CD4-positive, alpha-beta memory T cell (primary cell): ENCODE results near the gene CEPT1. TPM values are rescaled to one million over a fixed set of nuclear protein-coding genes. Genes with fewer than 3 reads are reported as not detected.

Experiments used
- CTCF ChIA-PET: fragments of 350-600 bp; sonication (Branson Sonifier 250); formaldehyde crosslinking; loops from one replicate; lab custom pipeline; 2021; ENCODE audit warnings: inconsistent platforms; ENCODE audit not compliant: partially characterized antibody; lab: Charles Lee
- POLR2A ChIA-PET: fragments of 350-600 bp; sonication (Branson Sonifier 250); formaldehyde crosslinking; loops from one replicate; lab custom pipeline; 2021; ENCODE audit not compliant: partially characterized antibody; lab: Charles Lee
- DNase-seq, 5 donors: peaks; one replicate each; pipeline versions ENCODE4 v3.0.0 to v3.0.0-alpha.2; 2020 to 2022; ENCODE audit warnings: mixed read lengths in 1 of 5
- H3K27ac ChIP-seq: one replicate; pipeline ENCODE4 v1.7.0; 2013; ENCODE audit warnings: low read depth, low read length
- H3K27me3 ChIP-seq: 2 replicates; pipeline ENCODE4 v1.7.0; 2013; ENCODE audit warnings: mild to moderate bottlenecking, low read length, moderate library complexity; ENCODE audit not compliant: insufficient read depth
- H3K36me3 ChIP-seq: 2 replicates; pipeline ENCODE4 v1.7.0; 2013; ENCODE audit warnings: mild to moderate bottlenecking, low read length, moderate library complexity; ENCODE audit not compliant: insufficient read depth
- H3K4me1 ChIP-seq: 2 replicates; pipeline ENCODE4 v1.7.0; 2013; ENCODE audit warnings: mild to moderate bottlenecking, low read length, moderate library complexity; ENCODE audit not compliant: insufficient read depth
- H3K4me3 ChIP-seq, 2 donors: one replicate each; pipeline ENCODE4 v1.7.0; 2013; ENCODE audit warnings: low read length in 2 of 2, mild to moderate bottlenecking in 1 of 2
- H3K9me3 ChIP-seq, 2 donors: one replicate each; pipeline ENCODE4 v1.7.0; 2013; ENCODE audit warnings: low read length in 2 of 2, control low read depth in 1 of 2; ENCODE audit not compliant: control insufficient read depth in 1 of 2
- H3K27ac Mint-ChIP-seq, 7 donors: one replicate each; pipeline ENCODE4 v1.8.0; 2020 to 2021; ENCODE audit warnings: mixed read lengths in 7 of 7, mild to moderate bottlenecking in 6 of 7, inconsistent platforms in 3 of 7, moderate library complexity in 3 of 7
- H3K27me3 Mint-ChIP-seq, 2 donors: one replicate each; pipeline ENCODE4 v1.8.0; 2020 to 2021; ENCODE audit warnings: mixed read lengths in 2 of 2
- H3K36me3 Mint-ChIP-seq, 2 donors: one replicate each; pipeline ENCODE4 v1.8.0; 2020 to 2021; ENCODE audit warnings: mixed read lengths in 2 of 2, inconsistent platforms in 1 of 2, mild to moderate bottlenecking in 1 of 2
- H3K4me1 Mint-ChIP-seq, 4 donors: one replicate each; pipeline ENCODE4 v1.8.0; 2020 to 2021; ENCODE audit warnings: mixed read lengths in 4 of 4, mild to moderate bottlenecking in 1 of 4
- H3K4me3 Mint-ChIP-seq, 8 donors: one replicate each; pipeline ENCODE4 v1.8.0; 2020 to 2021; ENCODE audit warnings: mixed read lengths in 8 of 8, mild to moderate bottlenecking in 7 of 8, moderate library complexity in 6 of 8, inconsistent platforms in 3 of 8
- H3K9me3 Mint-ChIP-seq, 8 donors: one replicate each; pipeline ENCODE4 v1.8.0; 2020 to 2021; ENCODE audit warnings: mixed read lengths in 8 of 8, mild to moderate bottlenecking in 5 of 8, inconsistent platforms in 3 of 8, moderate library complexity in 1 of 8
- intact Hi-C: fragments of 100-400 bp; cut with micrococcal nuclease; formaldehyde crosslinking; loops from one replicate; pipeline ENCODE4 v1.15.1; 2023
- polyA plus RNA-seq, 2 donors: library from polyadenylated mRNA; unstranded; fragments of 300-500 nt; fragmentation: Illumina TruSeq; gene quantifications; one replicate each; pipeline ENCODE4 v1.2.3, GENCODE V29; 2021
- total RNA-seq, 2 experiments: library from RNA; stranded (reverse); gene quantifications; one replicate each; pipeline ENCODE4 v1.2.3, GENCODE V29; 2021

CEPT1 gene
- total and polyA plus RNA-seq, 4 experiments from 2014 or later = 18.4 to 49.6 (median 41.2) TPM

- H3K27me3 ChIP-seq = no peaks in the 10 kb centered on the region
- Mint-ChIP-seq H3K9me3 (peaks cover 0 to 1% (median 0%) of the 10 kb centered on the region in 8 donors), H3K27ac (peak overlapping the region in 3 of 7 donors; percentile 23 to 75 (median 36)), H3K27me3 (no peaks in the 10 kb centered on the region), H3K4me1 (peaks cover 10 to 20% (median 15%) of the 10 kb centered on the region in 4 donors), H3K36me3 (peaks cover 33 to 43% of the 10 kb centered on the region in 2 donors), H3K4me3 (no peak overlapping the region)
- intact Hi-C loops = no loop called here
- H3K4me1 ChIP-seq = no peaks in the 10 kb centered on the region
- ChIA-PET POLR2A (interaction anchor here (0.7 kb wide), 1 partner anchor 30 kb away, joined by 3 read pairs; no protein-coding TSS in a partner anchor), CTCF (no interaction called here)
- H3K9me3 ChIP-seq = no peaks in the 10 kb centered on the region
- no peak overlapping the region for H3K4me3 ChIP-seq
- no peak for DNase-seq
- H3K27ac ChIP-seq = no peak overlapping the region
- peaks cover 20% of the 10 kb centered on the region for H3K36me3 ChIP-seq
Measured at GRCh38 chr1:111162488-111162880, 22.5 kb downstream of the CEPT1 start.

- peaks cover 0 to 1% (median 0%) of the 10 kb centered on the region in 8 donors for H3K9me3 Mint-ChIP-seq
- no peak overlapping the region for H3K4me3 ChIP-seq
- no peaks in the 10 kb centered on the region for H3K4me1 ChIP-seq
- H3K4me1 Mint-ChIP-seq = peaks cover 10 to 19% (median 15%) of the 10 kb centered on the region in 4 donors
- H3K27me3 ChIP-seq = no peaks in the 10 kb centered on the region
- no peaks in the 10 kb centered on the region for H3K27me3 Mint-ChIP-seq
- H3K36me3 ChIP-seq = peaks cover 20% of the 10 kb centered on the region
- peaks cover 38 to 50% of the 10 kb centered on the region in 2 donors for H3K36me3 Mint-ChIP-seq
- ChIA-PET POLR2A (interaction anchor here (0.6 to 0.8 kb wide), 3 partner anchors 13 to 29 kb away, joined by 3 read pairs; no protein-coding TSS in a partner anchor), CTCF (no interaction called here)
- DNase-seq = no peak
- intact Hi-C loops = no loop called here
- peak overlapping the region in 1 of 7 donors; percentile 78 for H3K27ac Mint-ChIP-seq
- no peak overlapping the region for H3K4me3 Mint-ChIP-seq
- H3K9me3 ChIP-seq = no peaks in the 10 kb centered on the region
- H3K27ac ChIP-seq = no peak overlapping the region
Measured at GRCh38 chr1:111163363-111163762, 23.3 kb downstream of the CEPT1 start.

GRCh38 chr1:111164151-111164550, 24.1 kb downstream of the CEPT1 start:
- H3K9me3 ChIP-seq = no peaks in the 10 kb centered on the region
- POLR2A ChIA-PET = interaction anchor here (0.6 to 0.8 kb wide), 2 partner anchors 14 to 22 kb away, joined by 3 read pairs; no protein-coding TSS in a partner anchor
- no peak overlapping the region for H3K4me3 ChIP-seq
- Mint-ChIP-seq H3K4me3 (no peak overlapping the region), H3K4me1 (peaks cover 12 to 18% (median 15%) of the 10 kb centered on the region in 4 donors), H3K9me3 (peaks cover 0 to 1% (median 0%) of the 10 kb centered on the region in 8 donors), H3K36me3 (peaks cover 33 to 52% of the 10 kb centered on the region in 2 donors), H3K27me3 (no peaks in the 10 kb centered on the region), H3K27ac (peak overlapping the region in 1 of 7 donors; percentile 70)
- H3K4me1 ChIP-seq = no peaks in the 10 kb centered on the region
- CTCF ChIA-PET = interaction anchor here (1.2 kb wide), 1 partner anchor 34 kb away, joined by 3 read pairs; no protein-coding TSS in a partner anchor
- no peaks in the 10 kb centered on the region for H3K27me3 ChIP-seq
- intact Hi-C loops = no loop called here
- H3K36me3 ChIP-seq = peaks cover 20% of the 10 kb centered on the region
- no peak overlapping the region for H3K27ac ChIP-seq
- DNase-seq = no peak

- Mint-ChIP-seq H3K27me3 (no peaks in the 10 kb centered on the region), H3K4me3 (no peak overlapping the region), H3K36me3 (peaks cover 50 to 69% of the 10 kb centered on the region in 2 donors), H3K27ac (peak overlapping the region in 3 of 7 donors; percentile 2 to 38 (median 35)), H3K9me3 (no peaks in the 10 kb centered on the region), H3K4me1 (peaks cover 11 to 22% (median 18%) of the 10 kb centered on the region in 4 donors)
- Histone ChIP-seq H3K27ac (no peak overlapping the region), H3K9me3 (no peaks in the 10 kb centered on the region), H3K4me1 (peaks cover 13% of the 10 kb centered on the region), H3K36me3 (peaks cover 9% of the 10 kb centered on the region), H3K4me3 (no peak overlapping the region), H3K27me3 (no peaks in the 10 kb centered on the region)
- intact Hi-C loops = no loop called here
- ChIA-PET CTCF (no interaction called here), POLR2A (interaction anchor here (0.7 kb wide), 1 partner anchor 26 kb away, joined by 3 read pairs; no protein-coding TSS in a partner anchor)
- no peak for DNase-seq
Measured at GRCh38 chr1:111172463-111172862, 32.4 kb downstream of the CEPT1 start.

- peaks cover 51 to 60% of the 10 kb centered on the region in 2 donors for H3K36me3 Mint-ChIP-seq
- peaks cover 11 to 22% (median 18%) of the 10 kb centered on the region in 4 donors for H3K4me1 Mint-ChIP-seq
- Histone ChIP-seq H3K4me3 (no peak overlapping the region), H3K27ac (no peak overlapping the region), H3K36me3 (peaks cover 9% of the 10 kb centered on the region), H3K27me3 (no peaks in the 10 kb centered on the region), H3K9me3 (no peaks in the 10 kb centered on the region), H3K4me1 (peaks cover 13% of the 10 kb centered on the region)
- peak overlapping the region in 2 of 7 donors; percentile 15 to 36 for H3K27ac Mint-ChIP-seq
- no peaks in the 10 kb centered on the region for H3K9me3 Mint-ChIP-seq
- H3K4me3 Mint-ChIP-seq = no peak overlapping the region
- CTCF ChIA-PET = no interaction called here
- intact Hi-C loops = no loop called here
- DNase-seq = no peak
- POLR2A ChIA-PET = interaction anchor here (0.9 to 1.2 kb wide), 4 partner anchors 13 to 25 kb away, joined by 3 to 4 read pairs (median 3); no protein-coding TSS in a partner anchor
- H3K27me3 Mint-ChIP-seq = no peaks in the 10 kb centered on the region
Measured at GRCh38 chr1:111174070-111174469, 34.0 kb downstream of the CEPT1 start.

- Histone ChIP-seq H3K9me3 (no peaks in the 10 kb centered on the region), H3K4me1 (peaks cover 13% of the 10 kb centered on the region), H3K27me3 (no peaks in the 10 kb centered on the region), H3K27ac (no peak overlapping the region), H3K4me3 (no peak overlapping the region), H3K36me3 (peaks cover 9% of the 10 kb centered on the region)
- ChIA-PET POLR2A (no interaction called here), CTCF (no interaction called here)
- Mint-ChIP-seq H3K27ac (peak overlapping the region in 1 of 7 donors; percentile 46), H3K4me3 (no peak overlapping the region), H3K27me3 (no peaks in the 10 kb centered on the region), H3K36me3 (peaks cover 56 to 60% of the 10 kb centered on the region in 2 donors), H3K4me1 (peaks cover 22 to 35% (median 26%) of the 10 kb centered on the region in 4 donors), H3K9me3 (no peaks in the 10 kb centered on the region)
- no peak for DNase-seq
- intact Hi-C loops = no loop called here
Measured at GRCh38 chr1:111175349-111175748, 35.3 kb downstream of the CEPT1 start.

GRCh38 chr1:111176678-111177077, 36.7 kb downstream of the CEPT1 start:
- Mint-ChIP-seq H3K27ac (peak overlapping the region in 1 of 7 donors; percentile 41), H3K9me3 (no peaks in the 10 kb centered on the region), H3K36me3 (peaks cover 50 to 53% of the 10 kb centered on the region in 2 donors)

More at GRCh38 chr1:111176678-111177077, 36.7 kb downstream of the CEPT1 start:
- H3K27me3 Mint-ChIP-seq = no peaks in the 10 kb centered on the region
- Histone ChIP-seq H3K4me1 (peaks cover 13% of the 10 kb centered on the region), H3K27ac (no peak overlapping the region), H3K9me3 (no peaks in the 10 kb centered on the region), H3K36me3 (peaks cover 9% of the 10 kb centered on the region), H3K4me3 (no peak overlapping the region), H3K27me3 (no peaks in the 10 kb centered on the region)
- no peak for DNase-seq
- intact Hi-C loops = no loop called here
- ChIA-PET CTCF (no interaction called here), POLR2A (no interaction called here)
- H3K4me3 Mint-ChIP-seq = no peak overlapping the region
- peaks cover 22 to 40% (median 32%) of the 10 kb centered on the region in 4 donors for H3K4me1 Mint-ChIP-seq
